GM12878 (cell line): Measurements from ENCODE around the gene MMP13. TPM values are rescaled to one million over a fixed set of nuclear protein-coding genes. Genes with fewer than 3 reads are reported as not detected.

Source experiments
- BCL3 ChIP-seq: IDR thresholded peaks from 2 replicates; pipeline ENCODE4 v1.6.1; 2011; ENCODE audit warnings: borderline replicate concordance, low read depth, mild to moderate bottlenecking, moderate library complexity, low read length; ENCODE audit not compliant: insufficient read depth, poor library complexity, severe bottlenecking
- HSF1 ChIP-seq: fragments of 150-350 bp; IDR thresholded peaks from 2 replicates; pipeline ENCODE4 v1.6.1; 2014; ENCODE audit warnings: mild to moderate bottlenecking, low read depth, low read length
- MTA3 ChIP-seq: IDR thresholded peaks from 2 replicates; pipeline ENCODE4 v1.6.1; 2012; ENCODE audit warnings: low read length, inconsistent platforms, borderline replicate concordance
- NFYA ChIP-seq: IDR thresholded peaks from 2 replicates; pipeline ENCODE4 v1.6.1; 2011; ENCODE audit warnings: low read depth, mild to moderate bottlenecking, low read length, improper control_type of control experiment, borderline replicate concordance
- SP1 ChIP-seq: IDR thresholded peaks from one replicate; pipeline ENCODE4 v1.6.1; 2011; ENCODE audit warnings: low read depth, low read length
- SPI1 ChIP-seq: IDR thresholded peaks from 2 replicates; pipeline ENCODE4 v1.6.1; 2011; ENCODE audit warnings: low read depth, mild to moderate bottlenecking, low read length, moderate library complexity, borderline replicate concordance; ENCODE audit not compliant: insufficient read depth
- SUZ12 ChIP-seq: fragments of 200-600 bp; sonication (generic); IDR thresholded peaks from one replicate; pipeline ENCODE4 v1.6.1; 2018; ENCODE audit warnings: antibody characterized with exemption, mild to moderate bottlenecking; ENCODE audit not compliant: unreplicated experiment
- polyA plus RNA-seq, 11 experiments: library from polyadenylated mRNA; depleted of rRNA in 4 of 11; unstranded in 6 of 11; stranded (reverse) in 5 of 11; fragments of >200 nt; fragmentation: Nextera tagmentation in 4 of 11; fragmentation: Illumina TruSeq in 1 of 11; extraction: Ambion mirVana in 4 of 11; extraction: Trizol in 1 of 11; gene quantifications; 1 replicate in 1 of 11; 2 replicates in 10 of 11; pipeline versions ENCODE4 v1.2.1 to v1.2.3, GENCODE V29; 2011 to 2016; ENCODE audit warnings: inconsistent platforms in 2 of 11, missing spikeins in 2 of 11, low read depth in 1 of 11
- total RNA-seq, 4 experiments: library from RNA; depleted of rRNA in 3 of 4; stranded (reverse); fragments of >200 nt in 3 of 4; fragmentation: Illumina TruSeq in 1 of 4; extraction: Trizol in 1 of 4; gene quantifications; 2 replicates each; pipeline versions ENCODE4 v1.2.1 to v1.2.3, GENCODE V29; 2013 to 2021
- TF ChIP-seq, protein P1 (sequence below), 3 experiments: IDR thresholded peaks in 2 of 3; conservative IDR thresholded peaks in 1 of 3; 2 replicates each; pipeline ENCODE4 v1.5.1; 2011; ENCODE audit warnings: low read depth in 3 of 3, low read length in 3 of 3, mild to moderate bottlenecking in 3 of 3, control low read depth in 2 of 3, moderate library complexity in 2 of 3, inconsistent platforms in 1 of 3, mixed read lengths in 1 of 3; ENCODE audit not compliant: control insufficient read depth in 2 of 3, insufficient read depth in 1 of 3; ENCODE audit errors: extremely low read depth in 1 of 3
- TF ChIP-seq, protein P2 (sequence below): IDR thresholded peaks from 2 replicates; pipeline ENCODE4 v1.6.1; 2012; ENCODE audit warnings: low read depth, low read length, improper control_type of control experiment

The MMP13 gene
- total and polyA plus RNA-seq, 10 of the 15 experiments (the other 5 are each of a cell fraction or from before 2014, with no cell fraction given): 0.05 TPM; not detected in 9

DNA sequence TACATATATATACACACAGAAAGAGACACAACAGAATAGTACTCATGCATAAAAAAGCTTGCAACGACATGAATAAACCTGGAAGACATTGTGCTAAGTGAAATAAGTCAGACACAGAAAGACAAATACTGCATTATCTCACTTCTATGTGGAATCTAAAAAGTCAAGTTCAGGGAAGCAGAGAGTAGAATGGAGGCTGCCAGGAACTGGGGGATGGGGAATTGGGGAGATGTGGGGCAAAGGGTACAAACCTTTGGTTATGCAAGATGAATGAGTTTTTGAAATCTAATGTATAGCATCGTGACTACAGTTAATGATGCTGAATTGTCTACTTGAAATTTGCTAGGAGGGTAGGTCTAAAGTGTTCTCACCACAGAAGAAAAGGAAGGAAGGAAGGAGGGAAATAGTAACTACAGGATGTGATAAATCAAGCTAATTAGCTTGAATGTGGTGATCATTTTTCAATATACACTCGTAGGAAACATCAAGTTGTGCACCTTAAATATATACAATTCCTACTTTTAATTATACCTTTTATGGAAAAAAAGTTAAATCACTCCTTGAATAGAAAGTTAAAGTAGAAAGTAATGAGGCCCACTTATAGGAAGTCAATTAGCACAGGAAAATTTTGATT, 33.8 kb downstream of the MMP13 start (continued):
- no peak for TF ChIP-seq HSF1
- TF ChIP-seq MTA3: no peak
- TF ChIP-seq SP1: no peak
- no peak for TF ChIP-seq NFYA
- no peak for TF ChIP-seq SPI1
- TF ChIP-seq, protein P1, sequence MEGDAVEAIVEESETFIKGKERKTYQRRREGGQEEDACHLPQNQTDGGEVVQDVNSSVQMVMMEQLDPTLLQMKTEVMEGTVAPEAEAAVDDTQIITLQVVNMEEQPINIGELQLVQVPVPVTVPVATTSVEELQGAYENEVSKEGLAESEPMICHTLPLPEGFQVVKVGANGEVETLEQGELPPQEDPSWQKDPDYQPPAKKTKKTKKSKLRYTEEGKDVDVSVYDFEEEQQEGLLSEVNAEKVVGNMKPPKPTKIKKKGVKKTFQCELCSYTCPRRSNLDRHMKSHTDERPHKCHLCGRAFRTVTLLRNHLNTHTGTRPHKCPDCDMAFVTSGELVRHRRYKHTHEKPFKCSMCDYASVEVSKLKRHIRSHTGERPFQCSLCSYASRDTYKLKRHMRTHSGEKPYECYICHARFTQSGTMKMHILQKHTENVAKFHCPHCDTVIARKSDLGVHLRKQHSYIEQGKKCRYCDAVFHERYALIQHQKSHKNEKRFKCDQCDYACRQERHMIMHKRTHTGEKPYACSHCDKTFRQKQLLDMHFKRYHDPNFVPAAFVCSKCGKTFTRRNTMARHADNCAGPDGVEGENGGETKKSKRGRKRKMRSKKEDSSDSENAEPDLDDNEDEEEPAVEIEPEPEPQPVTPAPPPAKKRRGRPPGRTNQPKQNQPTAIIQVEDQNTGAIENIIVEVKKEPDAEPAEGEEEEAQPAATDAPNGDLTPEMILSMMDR (IDR thresholded peaks at IDR 0.05 in 2 of 3, conservative IDR thresholded peaks at IDR 0.05 in 1 of 3; ENCODE audit: control insufficient read depth in 2 of 3, extremely low read depth in 1 of 3, insufficient read depth in 1 of 3, low read depth in 3 of 3, low read length in 3 of 3): no peak
- TF ChIP-seq SUZ12: no peak
- TF ChIP-seq, protein P2, sequence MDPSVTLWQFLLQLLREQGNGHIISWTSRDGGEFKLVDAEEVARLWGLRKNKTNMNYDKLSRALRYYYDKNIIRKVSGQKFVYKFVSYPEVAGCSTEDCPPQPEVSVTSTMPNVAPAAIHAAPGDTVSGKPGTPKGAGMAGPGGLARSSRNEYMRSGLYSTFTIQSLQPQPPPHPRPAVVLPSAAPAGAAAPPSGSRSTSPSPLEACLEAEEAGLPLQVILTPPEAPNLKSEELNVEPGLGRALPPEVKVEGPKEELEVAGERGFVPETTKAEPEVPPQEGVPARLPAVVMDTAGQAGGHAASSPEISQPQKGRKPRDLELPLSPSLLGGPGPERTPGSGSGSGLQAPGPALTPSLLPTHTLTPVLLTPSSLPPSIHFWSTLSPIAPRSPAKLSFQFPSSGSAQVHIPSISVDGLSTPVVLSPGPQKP: no peak
- TF ChIP-seq BCL3: no peak
